Activated CD4-positive, alpha-beta T cell treated with anti-CD3 and anti-CD28 coated beads, Interleukin-2, amount 10 ng/mL, durations not matched to agents 7 days and 5 days (primary cell): ENCODE results near the gene TRIM8. TPM values are rescaled to one million over a fixed set of nuclear protein-coding genes. Genes with fewer than 3 reads are reported as not detected.
A peak's percentile ranks its signal among the peaks of the same experiment; 100 is the strongest.

Source experiments
- CTCF ChIA-PET: fragments of 350-600 bp; sonication (Branson Sonifier 250); formaldehyde crosslinking; loops from one replicate; lab custom pipeline; 2021; ENCODE audit warnings: antibody characterized with exemption; lab: Charles Lee
- POLR2A ChIA-PET: fragments of 350-600 bp; sonication (Branson Sonifier 250); formaldehyde crosslinking; loops from one replicate; lab custom pipeline; 2021; ENCODE audit warnings: antibody characterized with exemption; lab: Charles Lee
- DNase-seq: peaks from one replicate; pipeline ENCODE4 v3.0.0-alpha.2; 2020
- H3K27ac Mint-ChIP-seq: one replicate; pipeline ENCODE4 v1.8.0; 2021; ENCODE audit warnings: mild to moderate bottlenecking, moderate library complexity, mixed read lengths
- H3K27me3 Mint-ChIP-seq: one replicate; pipeline ENCODE4 v1.8.0; 2021; ENCODE audit warnings: mixed read lengths
- H3K36me3 Mint-ChIP-seq: one replicate; pipeline ENCODE4 v1.8.0; 2021; ENCODE audit warnings: low read depth, mixed read lengths
- H3K4me1 Mint-ChIP-seq: one replicate; pipeline ENCODE4 v1.8.0; 2021; ENCODE audit warnings: mixed read lengths
- H3K4me3 Mint-ChIP-seq: one replicate; pipeline ENCODE4 v1.8.0; 2021; ENCODE audit warnings: mild to moderate bottlenecking, moderate library complexity, mixed read lengths
- H3K9me3 Mint-ChIP-seq: one replicate; pipeline ENCODE4 v1.8.0; 2021; ENCODE audit warnings: mixed read lengths
- total RNA-seq, 2 experiments: library from RNA; stranded (reverse); gene quantifications; one replicate each; pipeline ENCODE4 v1.2.3, GENCODE V29; 2021

TRIM8 gene
- total RNA-seq, 2 experiments from 2014 or later, result 40.2 to 42.7 TPM

DNA sequence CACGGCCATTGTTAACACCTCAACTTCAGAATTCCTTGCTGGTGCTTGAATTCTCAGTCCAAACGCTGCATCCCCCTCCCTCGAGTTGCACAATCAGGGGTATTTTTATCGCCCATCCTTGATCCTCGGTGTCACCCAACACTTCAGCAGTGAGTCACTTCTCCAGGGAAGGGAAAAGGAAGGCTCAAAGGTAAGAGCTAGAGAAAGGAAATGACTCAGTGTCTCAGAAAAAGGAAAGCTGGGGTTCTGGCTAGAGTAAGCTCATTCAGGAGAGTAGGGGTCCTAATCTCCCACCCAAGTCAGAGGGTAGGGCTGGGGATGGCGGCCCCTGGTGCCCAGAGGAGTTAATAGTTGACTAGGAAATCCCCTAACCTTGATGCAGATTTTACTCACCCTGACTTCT lies 39.8 kb upstream of the TRIM8 start:
- H3K27me3 Mint-ChIP-seq, result no peaks in the 10 kb centered on the region
- DNase-seq, result no peak
- POLR2A ChIA-PET, result no interaction called here
- CTCF ChIA-PET, result interaction anchor here (2.3 kb wide), 1 partner anchor 21 kb away, joined by 5 read pairs; no protein-coding TSS in a partner anchor
- H3K4me3 Mint-ChIP-seq, result no peak overlapping the region
- no peak overlapping the region for H3K27ac Mint-ChIP-seq
- peaks cover 3% of the 10 kb centered on the region for H3K4me1 Mint-ChIP-seq
- H3K36me3 Mint-ChIP-seq, result peaks cover 6% of the 10 kb centered on the region
- H3K9me3 Mint-ChIP-seq, result no peaks in the 10 kb centered on the region

DNA sequence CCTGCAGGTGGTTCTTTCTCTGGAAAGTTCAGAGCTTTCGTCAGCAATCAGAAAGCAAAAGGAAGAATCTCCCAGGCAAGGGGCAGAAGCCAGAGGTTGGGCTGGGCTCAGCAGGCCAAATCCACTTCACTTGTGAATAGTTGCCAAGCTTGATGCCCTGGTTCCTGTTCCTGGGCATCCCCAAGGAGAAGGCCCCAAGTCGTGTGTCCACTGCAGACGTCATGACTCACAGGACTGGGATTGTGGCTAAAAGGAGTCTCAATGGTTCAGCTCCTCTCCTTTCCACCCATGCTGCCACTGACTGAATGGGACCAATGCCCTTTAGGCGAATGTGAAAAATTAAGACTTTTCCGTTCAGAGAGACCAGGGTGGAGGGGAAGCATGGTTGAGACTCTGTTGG lies 38.6 kb upstream of the TRIM8 start:
- DNase-seq, result no peak
- H3K9me3 Mint-ChIP-seq, result no peaks in the 10 kb centered on the region
- POLR2A ChIA-PET, result no interaction called here
- H3K27me3 Mint-ChIP-seq, result no peaks in the 10 kb centered on the region
- CTCF ChIA-PET, result no interaction called here
- H3K36me3 Mint-ChIP-seq, result peaks cover 6% of the 10 kb centered on the region
- no peak overlapping the region for H3K27ac Mint-ChIP-seq
- no peak overlapping the region for H3K4me3 Mint-ChIP-seq
- peaks cover 7% of the 10 kb centered on the region for H3K4me1 Mint-ChIP-seq

DNA sequence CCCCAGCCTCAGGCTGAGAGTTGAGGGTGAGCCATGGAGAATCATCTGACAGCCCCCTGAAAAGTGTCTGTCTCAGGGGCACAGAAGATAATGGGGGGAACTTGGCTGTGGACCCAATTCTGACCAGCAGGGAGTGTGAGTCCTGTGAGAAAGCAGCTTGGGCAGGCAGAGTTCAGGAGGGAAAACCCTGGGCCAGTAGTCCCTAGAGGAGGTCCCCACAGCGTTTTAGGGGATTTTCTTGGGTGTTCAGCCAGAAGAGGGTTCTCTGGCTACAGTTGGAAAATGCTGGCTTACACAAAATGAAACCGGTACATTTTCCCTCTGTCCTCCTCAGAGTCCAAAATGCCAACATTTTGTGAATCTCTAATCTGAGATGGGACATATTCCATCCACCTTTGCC lies 35.8 kb upstream of the TRIM8 start:
- Mint-ChIP-seq H3K27me3 (no peaks in the 10 kb centered on the region), H3K4me3 (no peak overlapping the region), H3K27ac (no peak overlapping the region), H3K9me3 (no peaks in the 10 kb centered on the region), H3K36me3 (peaks cover 7% of the 10 kb centered on the region), H3K4me1 (peaks cover 26% of the 10 kb centered on the region)
- CTCF ChIA-PET, result interaction anchor here (0.6 kb wide), 1 partner anchor 54 kb away, joined by 3 read pairs; no protein-coding TSS in a partner anchor
- DNase-seq, result no peak
- POLR2A ChIA-PET, result no interaction called here

DNA sequence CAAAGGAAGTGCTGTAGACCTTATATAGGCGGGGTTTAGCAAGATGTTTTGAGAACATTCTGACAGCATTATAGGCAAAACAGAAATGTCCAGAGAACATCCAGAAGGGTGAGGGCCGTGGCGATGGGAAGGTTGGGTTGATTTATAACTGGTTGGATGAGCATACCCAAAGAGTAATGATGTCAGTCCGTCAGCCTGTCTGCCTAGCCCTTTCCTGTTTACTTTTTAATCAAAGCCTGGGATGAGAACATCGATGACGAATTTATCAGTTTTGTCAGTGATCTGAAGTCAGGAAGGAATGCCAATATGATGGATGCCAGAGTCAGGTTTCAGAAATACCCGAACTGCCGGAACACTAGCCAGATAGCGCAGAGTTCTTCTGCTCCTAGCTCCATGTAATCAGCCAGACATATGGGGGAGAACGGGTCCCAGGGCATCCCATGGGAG lies 33.8 kb upstream of the TRIM8 start:
- ChIA-PET CTCF (interaction anchor here (1.2 kb wide), 2 partner anchors 27 to 235 kb away, joined by 3 read pairs; no protein-coding TSS in a partner anchor), POLR2A (no interaction called here)

DNA sequence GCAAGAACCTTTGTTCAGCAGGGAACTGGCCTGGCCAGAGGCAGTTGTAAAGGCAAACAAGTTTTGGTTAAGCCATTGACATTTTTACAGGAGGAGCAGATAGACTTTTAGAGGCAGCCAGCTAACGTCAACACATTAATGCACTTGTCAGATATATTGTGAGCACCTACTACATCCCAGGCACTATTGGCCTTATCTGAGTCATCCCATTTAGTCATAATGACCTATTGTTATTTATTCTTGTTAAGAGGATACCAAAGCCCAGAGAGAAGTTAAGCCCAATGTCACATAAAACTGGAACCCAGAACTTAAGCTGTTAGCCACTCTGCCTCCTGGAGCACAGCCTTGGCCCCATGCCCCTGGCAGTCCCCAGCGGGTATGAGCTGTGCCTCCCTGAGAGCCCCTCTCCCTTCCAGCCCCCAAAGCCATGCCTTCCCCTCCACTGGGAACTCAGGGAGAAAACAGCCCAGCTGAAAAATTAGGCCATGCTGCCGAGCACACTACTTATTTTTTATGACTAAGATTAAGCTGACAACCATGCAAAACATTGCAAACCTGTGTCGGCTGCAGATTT lies 32.7 kb upstream of the TRIM8 start:
- ChIA-PET CTCF (interaction anchor here (0.7 kb wide), 1 partner anchor 28 kb away, joined by 3 read pairs; no protein-coding TSS in a partner anchor), POLR2A (interaction anchor here (0.6 kb wide), 1 partner anchor 443 kb away, joined by 4 read pairs; no protein-coding TSS in a partner anchor)
- no peaks in the 10 kb centered on the region for H3K27me3 Mint-ChIP-seq
- H3K4me1 Mint-ChIP-seq, result peaks cover 28% of the 10 kb centered on the region
- peaks cover 3% of the 10 kb centered on the region for H3K36me3 Mint-ChIP-seq
- no peak overlapping the region for H3K4me3 Mint-ChIP-seq
- no peak for DNase-seq
- no peak overlapping the region for H3K27ac Mint-ChIP-seq
- no peaks in the 10 kb centered on the region for H3K9me3 Mint-ChIP-seq

More for the DNA sequence above, 33.8 kb upstream of the TRIM8 start:
- DNase-seq, result no peak
- H3K4me3 Mint-ChIP-seq, result no peak overlapping the region
- no peaks in the 10 kb centered on the region for H3K27me3 Mint-ChIP-seq
- H3K4me1 Mint-ChIP-seq, result peaks cover 23% of the 10 kb centered on the region
- H3K27ac Mint-ChIP-seq, result no peak overlapping the region
- peaks cover 4% of the 10 kb centered on the region for H3K36me3 Mint-ChIP-seq
- no peaks in the 10 kb centered on the region for H3K9me3 Mint-ChIP-seq

DNA sequence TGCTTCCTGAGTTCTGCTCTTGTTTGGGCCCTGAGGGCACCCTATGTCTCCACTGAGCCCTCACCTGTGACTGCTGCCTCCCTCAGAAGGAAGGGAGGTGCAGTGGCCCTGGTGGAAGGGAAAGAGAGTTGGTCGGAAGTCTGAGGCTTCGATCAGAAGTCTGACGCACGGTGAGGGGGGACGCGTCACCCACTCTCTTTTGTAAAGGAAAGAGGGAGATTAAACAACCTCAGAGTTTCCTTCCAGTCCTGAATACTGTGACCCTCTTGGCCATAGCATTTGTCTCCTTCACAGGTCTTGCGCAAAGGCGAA lies 31.4 kb upstream of the TRIM8 start:
- Mint-ChIP-seq H3K9me3 (no peaks in the 10 kb centered on the region), H3K27me3 (no peaks in the 10 kb centered on the region), H3K4me1 (peaks cover 28% of the 10 kb centered on the region), H3K36me3 (peaks cover 5% of the 10 kb centered on the region), H3K27ac (peak overlapping the region; percentile 84), H3K4me3 (no peak overlapping the region)
- ChIA-PET CTCF (interaction anchor here (1.3 kb wide), 1 partner anchor 17 kb away, joined by 3 read pairs; no protein-coding TSS in a partner anchor), POLR2A (no interaction called here)
- DNase-seq, result peak; percentile 18

DNA sequence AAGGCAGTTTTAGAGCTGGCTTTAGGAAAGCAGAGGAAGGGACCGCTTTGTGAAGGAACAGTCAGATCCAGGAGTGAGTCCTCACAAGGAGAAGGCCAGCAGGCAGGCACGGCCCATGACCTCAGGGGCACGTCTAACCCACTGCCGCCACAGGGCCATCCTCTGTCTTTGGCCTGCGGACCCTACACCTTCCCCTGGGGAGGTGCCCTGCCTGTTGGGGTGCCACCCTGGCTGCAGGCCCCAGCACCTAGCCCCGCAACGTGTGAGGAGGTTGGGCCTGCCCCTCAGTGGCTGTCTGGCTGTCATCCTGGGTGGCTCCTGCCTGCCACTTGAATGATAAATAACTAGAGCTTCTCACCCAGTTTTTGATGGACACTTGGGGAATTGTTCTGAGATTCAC lies 31.0 kb upstream of the TRIM8 start:
- Mint-ChIP-seq H3K4me1 (peaks cover 28% of the 10 kb centered on the region), H3K9me3 (no peaks in the 10 kb centered on the region), H3K4me3 (no peak overlapping the region), H3K27ac (peak overlapping the region; percentile 84), H3K36me3 (peaks cover 5% of the 10 kb centered on the region), H3K27me3 (no peaks in the 10 kb centered on the region)
- no peak for DNase-seq
- ChIA-PET CTCF (interaction anchor here (1.3 kb wide), 1 partner anchor 17 kb away, joined by 3 read pairs; no protein-coding TSS in a partner anchor), POLR2A (no interaction called here)

DNA sequence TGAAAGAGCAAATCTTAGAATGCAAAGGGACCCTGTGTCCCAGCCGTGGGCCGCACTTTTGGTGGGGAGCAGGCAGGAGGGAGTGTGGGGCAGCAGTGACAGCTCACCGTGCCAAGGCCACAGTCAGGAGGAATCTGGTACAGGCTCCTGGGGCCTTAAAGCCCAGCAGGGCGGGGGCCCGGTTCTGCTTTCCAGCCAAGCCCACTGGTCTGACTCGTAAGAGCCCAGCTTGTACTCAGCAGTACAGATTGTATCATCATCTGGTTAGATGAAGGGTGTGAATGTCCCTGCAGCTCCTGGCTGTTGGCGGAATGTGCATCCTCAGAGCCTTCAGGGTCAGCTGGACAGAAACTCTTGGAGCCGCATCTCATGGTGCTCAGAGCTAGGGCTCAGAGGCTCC lies 30.5 kb upstream of the TRIM8 start:
- no peaks in the 10 kb centered on the region for H3K9me3 Mint-ChIP-seq
- H3K27ac Mint-ChIP-seq, result no peak overlapping the region
- no peak for DNase-seq
- H3K36me3 Mint-ChIP-seq, result peaks cover 5% of the 10 kb centered on the region
- H3K27me3 Mint-ChIP-seq, result no peaks in the 10 kb centered on the region
- H3K4me1 Mint-ChIP-seq, result peaks cover 28% of the 10 kb centered on the region
- CTCF ChIA-PET, result interaction anchor here (1.0 to 1.3 kb wide), 2 partner anchors 18 to 31 kb away, joined by 3 read pairs; no protein-coding TSS in a partner anchor
- POLR2A ChIA-PET, result no interaction called here
- no peak overlapping the region for H3K4me3 Mint-ChIP-seq

DNA sequence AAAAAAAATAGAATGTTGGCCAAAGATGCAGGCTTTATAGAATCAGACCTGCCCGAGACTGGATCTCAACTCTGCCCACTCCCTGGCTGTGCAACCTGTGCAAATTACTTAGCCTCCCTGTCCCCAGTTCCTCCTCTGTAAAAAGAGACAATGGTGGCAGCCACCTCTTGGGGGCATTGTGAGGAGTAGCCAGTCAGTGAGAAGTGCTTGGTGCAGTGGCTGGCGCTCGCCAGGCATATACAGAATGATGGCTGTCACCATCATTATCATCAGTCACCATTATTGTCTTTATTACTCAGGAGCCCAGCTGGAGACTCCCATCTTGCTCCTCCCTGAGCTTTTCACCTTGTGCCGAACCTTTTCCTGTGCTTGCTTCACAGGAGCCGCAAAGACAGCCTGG lies 29.4 kb upstream of the TRIM8 start:
- Mint-ChIP-seq H3K27me3 (no peaks in the 10 kb centered on the region), H3K4me3 (no peak overlapping the region), H3K36me3 (peaks cover 5% of the 10 kb centered on the region), H3K4me1 (peaks cover 28% of the 10 kb centered on the region), H3K9me3 (no peaks in the 10 kb centered on the region), H3K27ac (no peak overlapping the region)
- no peak for DNase-seq
- ChIA-PET POLR2A (no interaction called here), CTCF (interaction anchor here (0.5 to 1.4 kb wide), 9 partner anchors 12 to 1029 kb away, joined by 3 to 4 read pairs (median 3); partner anchors contain the start of gene TRIM8)

DNA sequence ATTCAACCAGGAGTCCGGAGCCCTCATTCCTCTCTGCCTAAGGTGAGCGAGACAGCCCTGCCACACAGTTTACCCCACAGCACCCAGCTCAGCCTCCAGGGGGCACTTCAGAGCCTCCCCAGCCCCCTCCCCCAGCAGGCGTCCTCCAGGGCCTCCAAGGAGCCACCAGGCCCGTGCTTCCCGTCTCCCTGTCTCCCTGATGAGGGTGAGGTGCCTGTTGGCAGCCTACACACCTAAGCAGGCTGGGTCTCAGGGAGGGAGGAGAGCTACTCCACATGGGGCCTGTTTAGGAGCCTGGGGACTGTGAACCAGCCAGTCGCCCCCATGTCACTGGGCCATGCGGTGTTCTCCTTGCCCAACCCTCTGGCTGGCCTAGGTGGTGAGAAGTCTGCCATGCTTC lies 28.9 kb upstream of the TRIM8 start:
- no peak for DNase-seq
- Mint-ChIP-seq H3K36me3 (peaks cover 5% of the 10 kb centered on the region), H3K27ac (no peak overlapping the region), H3K4me3 (no peak overlapping the region), H3K27me3 (no peaks in the 10 kb centered on the region), H3K9me3 (no peaks in the 10 kb centered on the region), H3K4me1 (peaks cover 27% of the 10 kb centered on the region)
- ChIA-PET POLR2A (no interaction called here), CTCF (interaction anchor here (0.7 to 1.4 kb wide), 6 partner anchors 12 to 31 kb away, joined by 3 to 4 read pairs (median 3); partner anchors contain the start of gene TRIM8)

DNA sequence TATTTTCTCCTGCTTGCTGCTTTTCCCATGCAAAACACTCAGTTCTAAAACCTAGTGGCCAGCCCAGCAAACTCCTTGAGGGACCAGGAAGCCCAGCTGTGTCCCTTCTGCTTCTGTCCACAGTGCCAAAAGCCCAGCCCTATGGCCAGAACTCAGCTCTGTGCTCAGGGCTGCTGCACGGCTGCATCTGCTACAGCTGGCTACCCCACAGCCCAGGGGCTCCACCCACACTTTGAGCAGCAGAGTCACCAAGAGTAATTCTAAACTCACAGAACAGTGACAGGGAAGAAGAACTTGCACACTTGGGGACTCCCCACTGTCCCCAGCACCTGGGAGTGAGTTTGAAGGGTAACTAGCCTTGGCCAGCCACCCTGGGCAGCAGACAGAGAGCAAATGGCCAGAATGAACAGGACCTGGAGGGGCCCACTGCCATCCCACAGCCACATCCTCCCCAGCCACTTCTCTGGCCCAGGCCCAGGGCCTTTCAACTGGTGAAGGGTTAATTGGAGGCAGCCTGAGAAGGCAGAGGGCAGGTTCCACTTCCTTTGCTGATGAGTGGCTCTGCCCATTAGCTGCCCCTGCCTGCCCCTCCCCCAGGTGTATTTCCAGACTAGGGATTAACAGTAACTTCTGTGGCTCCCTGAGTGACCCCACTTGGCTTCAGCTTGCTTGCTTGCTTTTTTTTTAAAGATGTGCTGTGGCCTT lies 28.1 kb upstream of the TRIM8 start:
- peaks cover 4% of the 10 kb centered on the region for H3K36me3 Mint-ChIP-seq
- ChIA-PET POLR2A (no interaction called here), CTCF (interaction anchor here (0.6 to 1.4 kb wide), 4 partner anchors 20 to 216 kb away, joined by 3 to 4 read pairs (median 3); partner anchors contain the start of gene TRIM8)
- no peaks in the 10 kb centered on the region for H3K27me3 Mint-ChIP-seq
- H3K9me3 Mint-ChIP-seq, result no peaks in the 10 kb centered on the region
- H3K4me1 Mint-ChIP-seq, result peaks cover 23% of the 10 kb centered on the region
- H3K27ac Mint-ChIP-seq, result no peak overlapping the region
- no peak overlapping the region for H3K4me3 Mint-ChIP-seq
- DNase-seq, result no peak

DNA sequence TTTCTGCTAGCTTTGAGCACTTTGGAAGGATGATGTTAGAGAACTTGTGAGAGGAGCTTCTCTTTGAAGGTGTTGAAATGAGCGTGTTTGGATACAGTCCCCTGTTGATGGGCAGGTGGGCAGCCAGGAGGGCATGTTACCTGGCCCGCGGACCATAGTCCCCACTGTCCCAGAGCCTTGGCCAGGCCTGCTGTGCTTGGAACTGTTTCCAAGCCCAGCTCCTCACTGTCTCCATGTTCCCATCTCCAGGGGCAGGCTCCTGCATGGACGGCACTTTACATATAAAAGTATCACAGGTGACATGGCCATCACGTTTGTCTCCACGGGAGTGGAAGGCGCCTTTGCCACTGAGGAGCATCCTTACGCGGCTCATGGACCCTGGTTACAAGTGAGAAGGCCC lies 27.2 kb upstream of the TRIM8 start:
- Mint-ChIP-seq H3K27ac (no peak overlapping the region), H3K36me3 (peaks cover 4% of the 10 kb centered on the region), H3K4me3 (no peak overlapping the region), H3K4me1 (peaks cover 17% of the 10 kb centered on the region), H3K9me3 (no peaks in the 10 kb centered on the region), H3K27me3 (no peaks in the 10 kb centered on the region)
- CTCF ChIA-PET, result interaction anchor here (0.7 to 1.4 kb wide), 3 partner anchors 11 to 37 kb away, joined by 3 to 5 read pairs (median 3); no protein-coding TSS in a partner anchor
- no peak for DNase-seq
- POLR2A ChIA-PET, result no interaction called here

DNA sequence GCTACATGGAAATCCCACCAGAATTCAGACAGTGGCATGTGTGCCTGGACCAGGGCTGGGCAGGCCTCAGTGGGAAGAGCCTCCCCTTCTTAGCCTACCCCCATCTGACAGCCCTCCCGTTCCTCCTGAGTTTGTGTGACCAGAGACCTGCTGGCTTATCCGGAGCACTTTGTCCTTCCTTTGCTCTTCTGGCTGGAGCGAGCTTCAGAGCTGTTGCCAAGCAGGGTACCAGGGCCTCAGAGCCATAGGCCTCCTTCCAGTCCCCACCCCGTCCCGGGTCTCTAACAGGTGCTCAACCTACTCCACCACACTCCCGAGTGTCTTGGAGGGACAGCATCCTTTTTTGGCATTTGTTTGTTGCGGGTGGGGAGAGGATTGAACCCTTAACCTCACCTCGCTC lies 26.5 kb upstream of the TRIM8 start:
- DNase-seq, result no peak
- H3K9me3 Mint-ChIP-seq, result no peaks in the 10 kb centered on the region
- peaks cover 4% of the 10 kb centered on the region for H3K36me3 Mint-ChIP-seq
- POLR2A ChIA-PET, result no interaction called here
- H3K4me3 Mint-ChIP-seq, result no peak overlapping the region
- H3K27ac Mint-ChIP-seq, result no peak overlapping the region
- CTCF ChIA-PET, result interaction anchor here (1.1 kb wide), 1 partner anchor 14 kb away, joined by 3 read pairs; no protein-coding TSS in a partner anchor
- peaks cover 11% of the 10 kb centered on the region for H3K4me1 Mint-ChIP-seq
- no peaks in the 10 kb centered on the region for H3K27me3 Mint-ChIP-seq
